ENCODE measurements around the gene SRRM5.
"Not testable (repeated sequence)": the region's sequence is repeated elsewhere in the genome, so short reads cannot be mapped to it uniquely, and the experiment has no call there.

The SRRM5 gene

DNA sequence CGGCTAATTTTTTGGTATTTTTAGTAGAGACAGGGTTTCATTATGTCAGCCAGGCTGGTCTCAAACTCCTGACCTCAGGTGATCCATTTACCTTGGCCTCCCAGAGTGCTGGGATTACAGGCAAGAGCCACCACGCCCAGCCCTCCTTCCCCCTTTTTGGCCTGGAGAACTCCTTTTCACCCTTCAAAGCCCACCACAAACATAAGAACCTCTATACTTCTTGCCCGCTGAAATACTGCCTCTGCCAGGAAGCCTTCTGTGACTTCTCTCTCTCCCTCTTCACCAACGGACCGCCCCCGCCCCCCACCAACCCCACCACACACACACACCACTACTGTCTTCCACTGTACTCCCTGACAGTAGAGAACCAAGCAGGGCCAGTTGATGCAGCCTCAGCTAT, 5.1 kb downstream of the SRRM5 start:
- no peak for DNase-seq

DNA sequence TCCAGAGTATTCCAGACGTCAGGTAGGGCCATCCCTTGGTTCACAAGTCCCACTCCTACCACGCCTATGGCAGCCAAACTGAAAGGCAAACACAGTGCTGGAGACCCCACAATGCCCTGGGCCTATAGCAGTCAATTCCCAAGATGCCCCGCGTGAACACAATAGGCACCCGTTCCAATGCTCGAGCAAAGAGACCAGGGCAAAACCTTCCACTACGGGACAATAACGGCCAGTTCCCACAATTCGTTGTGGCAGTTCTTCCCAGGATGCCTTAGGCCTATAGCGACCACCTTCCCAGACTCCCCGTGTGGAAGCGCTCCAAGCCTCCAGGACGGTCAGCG, 7.0 kb downstream of the SRRM5 start:
- no peak for DNase-seq

- peak; percentile 78 for DNase-seq
These were observed 7.6 kb downstream of the SRRM5 start, which contains the start of gene ZNF428 for GRCh38 chr19:43619262-43620060. Gene ZNF428 (minus strand): TSS chr19:43619629. CDS start chr19:43614304, 5,325 bp downstream.

DNA sequence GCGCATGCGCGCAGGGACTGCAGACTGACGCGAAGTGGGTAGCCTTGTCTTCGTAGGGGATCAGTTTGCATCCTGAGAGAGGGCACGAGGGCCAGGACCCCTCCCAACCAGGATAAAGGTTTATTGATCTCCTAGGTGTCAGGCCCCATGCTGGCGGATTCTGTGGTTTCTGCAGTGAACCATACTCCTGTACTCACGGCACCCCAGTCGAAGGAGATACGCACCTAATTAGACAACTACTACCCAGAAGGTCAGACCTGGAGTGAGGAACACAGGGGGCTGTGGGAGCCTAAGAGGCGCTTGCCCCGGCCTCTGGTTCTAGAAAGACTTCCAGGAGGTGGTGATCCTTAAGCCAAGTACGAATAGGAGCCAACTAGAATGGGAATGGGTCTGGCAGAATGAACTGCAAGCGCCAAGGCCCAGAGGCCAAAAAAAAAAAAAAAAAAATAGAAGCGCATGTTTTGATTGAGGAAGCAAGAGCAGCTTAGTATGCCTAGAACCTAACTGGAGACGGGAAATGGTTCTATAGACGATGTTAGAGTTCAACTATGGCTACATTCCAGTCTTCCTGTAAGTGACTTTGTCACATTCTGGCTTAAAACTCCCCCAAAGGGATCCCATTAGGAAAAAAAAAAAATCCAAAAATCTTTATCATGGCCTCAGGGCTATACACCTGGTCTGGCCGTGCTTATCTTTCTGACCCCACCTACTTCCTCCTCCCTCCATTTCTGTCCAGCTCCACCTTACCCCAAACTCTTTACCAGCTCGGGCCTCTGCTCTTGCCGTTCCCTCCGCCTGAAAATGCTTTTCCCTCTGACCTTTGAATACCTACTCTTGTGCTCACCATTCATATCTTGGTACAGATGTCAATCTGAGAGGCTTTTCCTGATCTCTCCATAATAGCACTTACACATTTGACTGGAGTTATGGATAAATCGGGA, 8.4 kb downstream of the SRRM5 start:
- DNase-seq, result peak; percentile 77

DNA sequence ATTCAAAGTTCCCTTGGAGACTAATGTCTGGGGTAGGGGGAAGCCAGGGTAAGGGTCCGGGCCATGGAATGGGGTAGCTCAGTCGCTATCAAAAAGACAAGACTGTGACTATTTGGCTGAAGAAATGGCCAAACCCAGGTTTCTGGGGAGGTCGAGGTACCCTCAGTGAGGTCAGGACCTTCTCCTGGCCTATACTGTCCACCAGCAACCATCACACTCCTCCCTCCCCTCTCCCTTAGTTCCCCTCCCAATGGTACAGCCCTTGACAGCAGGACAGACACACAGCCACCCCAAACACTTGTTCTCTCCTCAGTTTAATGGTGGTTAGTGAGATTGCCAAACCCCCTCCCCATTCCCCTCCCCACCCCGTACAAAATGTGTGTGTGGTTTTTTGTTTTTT, 10.2 kb downstream of the SRRM5 start:
- DNase-seq, result no peak

DNA sequence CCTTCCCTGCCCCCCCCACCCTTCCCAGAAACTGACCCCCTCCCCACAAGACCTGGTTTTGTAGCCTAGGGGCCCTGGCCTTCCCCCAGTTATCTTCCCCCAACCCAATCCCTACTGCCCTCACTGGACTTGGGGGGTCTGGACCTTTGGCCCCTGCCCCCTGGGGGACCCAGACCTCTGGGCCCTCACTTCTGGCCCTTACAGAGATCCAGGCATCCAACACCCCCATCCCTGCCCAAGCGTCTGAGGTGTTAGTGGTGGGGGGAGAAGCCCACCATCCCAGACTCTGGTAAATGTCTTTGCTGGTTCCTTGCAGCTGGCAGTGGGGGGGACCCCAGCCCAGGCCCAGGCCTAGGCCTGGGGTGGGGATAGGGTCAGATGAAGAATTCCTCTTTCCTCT, 11.1 kb downstream of the SRRM5 start:
- DNase-seq, result no peak

- DNase-seq, result no peak
These were observed 12.2 kb downstream of the SRRM5 start for GRCh38 chr19:43623889-43624670.

- peak; percentile 73 for DNase-seq
These were observed 13.0 kb downstream of the SRRM5 start for GRCh38 chr19:43624933-43625332.

DNA sequence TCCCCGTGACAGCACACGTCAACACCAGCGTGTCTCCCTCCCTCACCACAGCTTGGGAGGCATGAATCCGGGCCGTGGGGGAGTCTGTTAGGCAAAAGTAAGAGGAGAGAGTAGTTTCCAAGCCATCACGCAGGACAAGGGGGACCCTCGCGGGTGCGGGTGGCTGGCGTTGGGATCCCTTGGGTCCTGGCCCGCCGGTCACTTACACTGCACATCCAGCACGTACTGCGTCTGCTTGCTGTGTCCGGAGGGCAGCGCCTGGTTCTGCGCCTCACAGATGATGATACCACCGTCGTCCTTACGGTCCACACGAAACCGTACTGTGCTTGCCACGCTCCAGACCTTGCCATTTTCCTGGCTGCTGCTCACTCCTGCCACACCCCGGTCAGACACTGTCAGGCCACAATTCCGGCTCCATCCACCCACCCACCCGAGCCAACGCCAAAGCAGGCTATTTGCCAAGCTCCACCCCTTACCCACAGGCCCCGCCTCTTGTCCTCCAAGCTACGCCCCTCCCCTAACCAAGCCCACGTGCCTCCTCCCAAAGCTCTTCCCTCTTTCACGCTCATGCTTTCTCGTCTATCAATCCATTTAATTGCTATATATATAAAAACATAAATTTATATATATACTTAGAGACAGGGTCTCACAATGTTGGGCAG, 14.2 kb downstream of the SRRM5 start:
- no peak for DNase-seq

DNA sequence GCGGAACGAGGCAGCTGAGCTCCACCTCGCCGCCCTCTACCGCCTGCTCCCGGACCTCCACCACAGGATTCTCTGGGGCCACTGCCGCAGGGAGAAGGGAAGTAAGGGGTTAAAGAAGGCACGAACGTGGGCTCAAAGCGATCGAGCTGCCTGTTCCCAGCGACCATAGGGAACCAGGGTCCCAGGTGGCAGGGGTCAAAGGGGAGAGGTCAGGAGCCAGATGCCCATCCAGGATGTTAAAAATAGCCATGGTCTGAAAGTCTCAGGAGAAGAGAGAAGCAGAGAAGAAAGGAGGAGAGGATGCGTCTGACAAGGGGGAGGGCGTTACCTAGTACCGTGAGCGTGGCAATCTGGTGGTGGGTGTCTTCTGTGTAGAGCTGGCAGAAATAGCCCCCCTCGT, 14.9 kb downstream of the SRRM5 start:
- no peak for DNase-seq

- DNase-seq, result no peak
These were observed 16.9 kb downstream of the SRRM5 start for GRCh38 chr19:43628646-43629326.

DNA sequence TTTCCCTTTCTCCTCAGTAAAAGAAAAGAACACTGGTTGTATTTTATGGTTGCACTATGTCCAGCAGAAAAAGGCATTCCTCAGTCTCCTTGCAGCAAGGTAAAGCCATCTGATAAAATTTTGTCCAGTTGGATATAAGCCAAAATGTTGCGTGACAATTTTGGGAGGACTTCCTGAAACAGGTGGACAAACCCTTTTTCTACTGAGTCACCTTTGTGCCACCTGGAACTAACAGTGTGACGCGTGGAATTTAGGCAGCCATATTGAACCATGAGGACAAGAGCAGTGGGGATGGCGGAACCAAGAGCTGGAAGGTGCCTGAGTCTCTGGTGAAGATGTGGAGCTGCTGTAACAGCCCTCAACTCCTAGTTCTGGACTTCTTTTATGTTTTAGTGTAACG, 19.6 kb downstream of the SRRM5 start:
- DNase-seq, result no peak

GRCh38 chr19:43633520-43633919, 21.6 kb downstream of the SRRM5 start:
- DNase-seq, result no peak

GRCh38 chr19:43634068-43634467, 22.2 kb downstream of the SRRM5 start:
- no peak for DNase-seq

- DNase-seq, result no peak
These were observed 22.6 kb downstream of the SRRM5 start for GRCh38 chr19:43634506-43634871.

- DNase-seq, result no peak
These were observed 23.1 kb downstream of the SRRM5 start for GRCh38 chr19:43634872-43635560.

- not testable (repeated sequence) for DNase-seq
These were observed 23.7 kb downstream of the SRRM5 start for GRCh38 chr19:43635561-43635940.

- no peak for DNase-seq
These were observed 24.3 kb downstream of the SRRM5 start for GRCh38 chr19:43636121-43636683.

GRCh38 chr19:43638214-43638994, 26.5 kb downstream of the SRRM5 start:
- DNase-seq, result no peak

- DNase-seq, result no peak
These were observed 27.2 kb downstream of the SRRM5 start for GRCh38 chr19:43638995-43639518.
